ENCODE measurements around the gene FUT1.

The FUT1 gene

DNA sequence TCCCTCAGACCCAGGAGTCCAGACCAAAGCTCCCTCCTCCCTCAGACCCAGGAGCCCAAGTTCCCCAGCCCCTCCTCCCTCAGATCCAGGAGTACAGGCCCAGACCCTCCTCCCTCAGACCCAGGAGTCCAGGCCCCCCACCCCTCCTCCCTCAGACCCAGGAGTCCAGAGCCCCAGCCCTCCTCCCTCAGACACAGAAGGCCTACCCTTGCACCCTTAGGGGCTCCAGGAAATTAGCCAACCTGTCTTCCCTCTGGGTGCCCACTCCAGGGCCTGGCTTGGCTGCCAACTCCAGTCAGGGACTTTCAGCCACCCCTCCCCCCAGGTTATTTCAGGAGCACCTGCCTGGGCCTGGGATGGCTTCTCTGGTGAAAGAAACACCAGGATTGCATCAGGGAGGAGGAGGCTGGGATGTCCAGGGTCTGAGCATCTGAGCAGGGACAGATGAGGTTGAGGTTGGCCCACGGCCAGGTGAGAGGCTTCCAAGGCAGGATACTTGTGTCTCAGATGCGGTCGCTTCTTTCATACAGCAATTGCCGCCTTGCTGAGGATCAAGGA lies 2.7 kb upstream of the FUT1 start, which contains the start of gene FGF21:
Gene FGF21, plus strand, starts transcription at position 441 of the 558 bp plus-strand sequence. CDS start 713 bp downstream, outside the sequence.
- no peak for FAIRE-seq
- TF ChIP-seq POLR2A (IDR thresholded peaks at IDR 0.05; ENCODE audit: low read depth, low read length) (no peak), SPI1 (IDR thresholded peaks at IDR 0.05; ENCODE audit: low read depth, low read length) (no peak), POU2F2 (IDR thresholded peaks at IDR 0.05; ENCODE audit: low read depth, low read length) (no peak), POLR2AphosphoS5 (IDR thresholded peaks at IDR 0.05; ENCODE audit: low read depth, low read length) (no peak), TAF1 (IDR thresholded peaks at IDR 0.05; ENCODE audit: low read depth, low read length) (no peak)
- DNase-seq (ENCODE audit: insufficient read length, low spot score) = no peak

DNA sequence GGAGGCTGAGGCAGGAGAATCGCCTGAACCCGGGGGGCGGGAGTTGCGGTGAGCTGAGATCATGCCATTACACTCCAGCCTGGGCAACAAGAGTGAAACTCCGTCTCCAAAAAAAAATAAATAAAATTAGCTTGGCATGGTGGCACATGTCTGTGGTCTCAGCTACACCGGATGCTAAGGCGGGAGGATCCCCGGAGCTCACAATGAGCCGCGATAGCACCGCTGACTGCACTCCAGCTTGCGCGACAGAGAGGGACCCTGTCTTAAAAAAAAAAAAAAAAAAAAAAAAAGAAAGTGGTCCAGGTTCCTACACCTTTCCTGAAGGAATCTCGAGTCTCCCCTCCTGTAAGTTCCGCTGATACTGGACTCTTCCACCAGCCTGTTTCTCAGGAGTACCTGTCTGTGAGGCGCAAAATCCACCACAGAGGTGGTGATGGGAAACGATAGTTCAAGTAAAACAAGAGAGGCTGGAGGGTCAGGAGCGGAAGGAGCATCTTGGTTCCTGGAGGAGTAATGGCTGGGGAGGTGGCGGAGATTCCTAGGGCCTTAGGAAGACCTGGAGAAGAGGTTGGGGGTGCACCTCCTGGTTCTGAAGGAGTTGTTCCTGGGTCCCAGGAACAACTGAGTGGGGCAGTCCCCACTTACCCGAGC lies 471 bp downstream of the FUT1 start:
- DNase-seq (ENCODE audit: insufficient read length, low spot score) (no peak), FAIRE-seq (no peak)
- TF ChIP-seq POLR2A (IDR thresholded peaks at IDR 0.05; ENCODE audit: low read depth, low read length) = no peak
- TF ChIP-seq TAF1 (IDR thresholded peaks at IDR 0.05; ENCODE audit: low read depth, low read length) = no peak
- TF ChIP-seq POU2F2 (IDR thresholded peaks at IDR 0.05; ENCODE audit: low read depth, low read length) = no peak
- TF ChIP-seq PAX5 (IDR thresholded peaks at IDR 0.05; ENCODE audit: insufficient read depth, low read length, severe bottlenecking) = no peak
- no peak for TF ChIP-seq POLR2AphosphoS5 (IDR thresholded peaks at IDR 0.05; ENCODE audit: low read depth, low read length)
- TF ChIP-seq SPI1 (IDR thresholded peaks at IDR 0.05; ENCODE audit: low read depth, low read length) = no peak

DNA sequence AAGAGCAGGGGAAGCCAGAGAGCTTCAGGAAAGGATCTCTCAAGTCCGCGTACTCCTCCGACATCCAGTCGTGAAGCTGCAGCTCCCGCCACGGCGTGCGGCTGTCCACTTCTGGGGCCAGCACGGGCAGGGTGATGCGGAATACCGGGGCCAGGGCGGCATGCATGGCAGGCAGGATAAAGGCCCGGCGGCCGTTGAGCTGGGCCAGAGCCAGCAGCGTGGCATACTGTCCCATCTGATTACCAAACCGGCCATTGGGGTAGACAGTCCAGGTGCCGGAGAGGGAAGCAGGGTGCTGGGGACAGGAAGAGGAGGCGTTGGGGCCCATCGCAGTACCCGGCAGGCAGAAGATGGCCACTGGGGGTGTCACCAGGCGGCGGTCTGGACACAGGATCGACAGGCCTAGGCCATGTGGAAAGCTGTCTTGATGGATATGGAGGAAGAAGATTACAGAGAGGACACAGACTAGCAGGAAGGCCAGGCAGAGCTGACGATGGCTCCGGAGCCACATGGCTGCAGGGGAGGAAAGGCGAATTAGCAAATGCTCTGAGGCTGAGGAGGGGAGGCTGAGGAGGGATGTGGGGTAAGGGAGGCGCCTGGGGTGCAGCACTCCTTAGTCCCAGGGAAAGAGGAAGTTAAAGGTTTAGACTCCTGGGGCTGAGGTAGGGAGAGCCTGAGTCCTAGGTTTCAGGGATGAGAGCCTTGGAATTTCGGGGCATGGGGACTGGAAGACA lies 1.5 kb downstream of the FUT1 start:
- no peak for TF ChIP-seq POLR2AphosphoS5 (IDR thresholded peaks at IDR 0.05; ENCODE audit: low read depth, low read length)
- no peak for TF ChIP-seq TAF1 (IDR thresholded peaks at IDR 0.05; ENCODE audit: low read depth, low read length)
- TF ChIP-seq SPI1 (IDR thresholded peaks at IDR 0.05; ENCODE audit: low read depth, low read length) = no peak
- TF ChIP-seq POU2F2 (IDR thresholded peaks at IDR 0.05; ENCODE audit: low read depth, low read length) = no peak
- TF ChIP-seq POLR2A (IDR thresholded peaks at IDR 0.05; ENCODE audit: low read depth, low read length) = no peak
- TF ChIP-seq PAX5 (IDR thresholded peaks at IDR 0.05; ENCODE audit: insufficient read depth, low read length, severe bottlenecking) = no peak
- FAIRE-seq = no peak
- DNase-seq (ENCODE audit: insufficient read length, low spot score) = no peak

DNA sequence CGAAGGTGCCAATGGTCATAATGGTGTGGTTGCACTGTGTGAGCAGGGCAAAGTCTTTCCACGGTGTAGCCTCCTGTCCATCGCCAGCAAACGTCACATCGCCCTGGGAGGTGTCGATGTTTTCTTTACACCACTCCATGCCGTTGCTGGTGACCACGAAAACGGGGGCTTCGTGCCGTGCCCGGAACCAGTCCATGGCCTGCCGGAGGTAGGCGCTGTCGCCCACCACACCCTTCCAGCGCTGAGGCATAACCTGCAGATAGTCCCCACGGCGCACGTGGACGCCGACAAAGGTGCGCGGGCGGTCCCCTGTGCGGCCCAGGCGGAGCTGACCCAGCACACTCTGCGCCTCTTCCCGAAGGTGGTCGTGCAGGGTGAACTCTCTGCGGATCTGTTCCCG lies 2.1 kb downstream of the FUT1 start:
- FAIRE-seq (no peak), DNase-seq (ENCODE audit: insufficient read length, low spot score) (no peak)
- no peak for TF ChIP-seq SPI1 (IDR thresholded peaks at IDR 0.05; ENCODE audit: low read depth, low read length)
- no peak for TF ChIP-seq POLR2A (IDR thresholded peaks at IDR 0.05; ENCODE audit: low read depth, low read length)
- TF ChIP-seq POLR2AphosphoS5 (IDR thresholded peaks at IDR 0.05; ENCODE audit: low read depth, low read length) = no peak
- TF ChIP-seq PAX5 (IDR thresholded peaks at IDR 0.05; ENCODE audit: insufficient read depth, low read length, severe bottlenecking) = no peak
- no peak for TF ChIP-seq POU2F2 (IDR thresholded peaks at IDR 0.05; ENCODE audit: low read depth, low read length)
- no peak for TF ChIP-seq TAF1 (IDR thresholded peaks at IDR 0.05; ENCODE audit: low read depth, low read length)

GRCh38 chr19:48749571-48750198 lies 2.8 kb downstream of the FUT1 start:
- FAIRE-seq (no peak), DNase-seq (ENCODE audit: insufficient read length, low spot score) (no peak)
- TF ChIP-seq POU2F2 (IDR thresholded peaks at IDR 0.05; ENCODE audit: low read depth, low read length) (no peak), SPI1 (IDR thresholded peaks at IDR 0.05; ENCODE audit: low read depth, low read length) (no peak), PAX5 (IDR thresholded peaks at IDR 0.05; ENCODE audit: insufficient read depth, low read length, severe bottlenecking) (no peak)

DNA sequence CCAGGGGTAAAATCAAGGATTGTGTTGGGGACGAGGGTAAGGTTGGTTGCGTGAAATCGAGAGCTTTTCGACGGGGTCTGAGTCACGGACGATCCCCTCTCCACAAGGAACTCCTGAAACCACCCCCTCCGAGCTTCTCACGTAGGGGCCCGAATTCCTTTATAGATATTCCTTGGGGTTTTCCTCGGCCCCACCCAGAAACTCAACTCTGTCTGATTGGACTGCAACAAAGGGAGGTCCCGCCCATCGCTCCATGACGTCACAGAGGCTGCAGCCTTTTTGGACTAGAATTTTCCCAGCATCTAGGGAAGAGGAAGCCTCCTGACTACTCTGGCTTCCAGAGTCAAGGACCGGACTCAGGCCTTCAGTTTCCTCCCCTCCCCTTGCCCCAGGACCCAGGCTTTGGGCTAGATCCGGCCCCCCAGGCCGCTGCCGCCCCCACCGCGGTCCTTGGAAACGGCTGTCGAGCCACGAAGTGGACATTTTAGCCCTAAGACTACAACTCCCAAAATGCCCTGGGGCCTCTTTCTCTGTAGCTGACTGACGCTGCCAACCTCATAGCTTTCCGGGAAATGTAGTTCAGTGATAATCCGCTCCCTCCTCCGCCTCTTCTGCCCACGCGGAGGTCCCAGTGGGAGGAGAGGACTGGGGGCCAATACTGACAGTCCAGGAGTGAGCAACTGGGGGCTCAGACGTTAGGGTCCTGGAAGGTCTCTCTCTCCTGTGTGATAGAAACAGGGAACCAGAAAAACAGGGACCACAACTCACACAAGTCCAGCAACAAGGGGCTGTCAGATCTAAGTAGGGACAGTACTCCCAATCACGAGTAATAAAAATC lies 5.5 kb downstream of the FUT1 start, which contains the start of gene IZUMO1:
Gene IZUMO1, minus strand, starts transcription at position 172 of the 838 bp plus-strand sequence. CDS start 1,050 bp downstream, outside the sequence.
- TF ChIP-seq PAX5 (IDR thresholded peaks at IDR 0.05; ENCODE audit: insufficient read depth, low read length, severe bottlenecking) (no peak), TAF1 (IDR thresholded peaks at IDR 0.05; ENCODE audit: low read depth, low read length) (no peak), POLR2AphosphoS5 (IDR thresholded peaks at IDR 0.05; ENCODE audit: low read depth, low read length) (no peak), SPI1 (IDR thresholded peaks at IDR 0.05; ENCODE audit: low read depth, low read length) (no peak), POU2F2 (IDR thresholded peaks at IDR 0.05; ENCODE audit: low read depth, low read length) (no peak), POLR2A (IDR thresholded peaks at IDR 0.05; ENCODE audit: low read depth, low read length) (no peak)
- DNase-seq (ENCODE audit: insufficient read length, low spot score) (no peak), FAIRE-seq (no peak)

- TF ChIP-seq PAX5 (IDR thresholded peaks at IDR 0.05; ENCODE audit: insufficient read depth, low read length, severe bottlenecking) (no peak), POLR2AphosphoS5 (IDR thresholded peaks at IDR 0.05; ENCODE audit: low read depth, low read length) (no peak), SPI1 (IDR thresholded peaks at IDR 0.05; ENCODE audit: low read depth, low read length) (no peak), POLR2A (IDR thresholded peaks at IDR 0.05; ENCODE audit: low read depth, low read length) (no peak), TAF1 (IDR thresholded peaks at IDR 0.05; ENCODE audit: low read depth, low read length) (no peak), POU2F2 (IDR thresholded peaks at IDR 0.05; ENCODE audit: low read depth, low read length) (no peak)
- FAIRE-seq (no peak), DNase-seq (ENCODE audit: insufficient read length, low spot score) (no peak)
Observed at GRCh38 chr19:48746110-48746509, 6.3 kb downstream of the FUT1 start.

DNA sequence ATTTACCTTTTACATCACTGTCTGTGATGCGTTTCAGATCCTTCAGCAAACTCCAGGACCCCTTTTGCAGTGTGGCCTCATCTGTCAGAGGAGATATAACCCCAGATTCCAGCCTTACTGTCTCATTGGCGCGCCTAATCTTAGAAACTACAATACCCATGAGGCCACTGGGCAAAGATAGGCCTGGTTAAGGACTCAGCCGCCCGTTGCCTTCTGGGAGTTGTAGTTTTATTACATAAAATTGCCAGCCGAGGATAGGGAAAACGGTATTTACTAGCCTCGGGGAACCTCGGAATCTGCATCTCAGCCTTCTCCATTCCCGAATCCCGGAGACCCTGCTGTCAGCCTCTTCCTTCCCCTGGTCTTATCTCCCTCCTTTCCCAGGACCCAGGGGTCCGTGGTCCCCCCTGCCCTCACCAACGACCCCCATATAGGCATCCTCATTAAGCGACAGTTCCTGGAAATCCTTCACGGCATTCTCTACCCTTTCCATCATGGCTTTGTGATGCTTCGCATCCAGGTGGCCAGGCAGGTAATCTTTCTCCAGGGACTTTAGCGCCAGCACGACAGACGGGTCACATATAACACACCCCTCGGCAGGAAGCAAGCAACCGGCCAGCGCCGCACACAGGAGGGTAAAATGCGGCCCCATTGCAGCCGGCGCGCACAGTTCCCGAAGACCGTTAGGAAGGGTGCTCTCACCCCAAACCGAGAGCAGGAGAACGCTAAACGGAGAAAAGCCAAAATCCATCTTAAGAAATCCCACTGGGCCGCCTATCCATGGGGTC lies 7.0 kb downstream of the FUT1 start:
- TF ChIP-seq POU2F2 (IDR thresholded peaks at IDR 0.05; ENCODE audit: low read depth, low read length) = no peak
- TF ChIP-seq POLR2AphosphoS5 (IDR thresholded peaks at IDR 0.05; ENCODE audit: low read depth, low read length) = no peak
- TF ChIP-seq SPI1 (IDR thresholded peaks at IDR 0.05; ENCODE audit: low read depth, low read length) = no peak
- TF ChIP-seq POLR2A (IDR thresholded peaks at IDR 0.05; ENCODE audit: low read depth, low read length) = no peak
- TF ChIP-seq TAF1 (IDR thresholded peaks at IDR 0.05; ENCODE audit: low read depth, low read length) = no peak
- no peak for TF ChIP-seq PAX5 (IDR thresholded peaks at IDR 0.05; ENCODE audit: insufficient read depth, low read length, severe bottlenecking)
- DNase-seq (ENCODE audit: insufficient read length, low spot score) (peak; percentile 57), FAIRE-seq (no peak)

Data from GM12891 (cell line).